ENCODE results near the gene CDK14.

CDK14 gene

DNA sequence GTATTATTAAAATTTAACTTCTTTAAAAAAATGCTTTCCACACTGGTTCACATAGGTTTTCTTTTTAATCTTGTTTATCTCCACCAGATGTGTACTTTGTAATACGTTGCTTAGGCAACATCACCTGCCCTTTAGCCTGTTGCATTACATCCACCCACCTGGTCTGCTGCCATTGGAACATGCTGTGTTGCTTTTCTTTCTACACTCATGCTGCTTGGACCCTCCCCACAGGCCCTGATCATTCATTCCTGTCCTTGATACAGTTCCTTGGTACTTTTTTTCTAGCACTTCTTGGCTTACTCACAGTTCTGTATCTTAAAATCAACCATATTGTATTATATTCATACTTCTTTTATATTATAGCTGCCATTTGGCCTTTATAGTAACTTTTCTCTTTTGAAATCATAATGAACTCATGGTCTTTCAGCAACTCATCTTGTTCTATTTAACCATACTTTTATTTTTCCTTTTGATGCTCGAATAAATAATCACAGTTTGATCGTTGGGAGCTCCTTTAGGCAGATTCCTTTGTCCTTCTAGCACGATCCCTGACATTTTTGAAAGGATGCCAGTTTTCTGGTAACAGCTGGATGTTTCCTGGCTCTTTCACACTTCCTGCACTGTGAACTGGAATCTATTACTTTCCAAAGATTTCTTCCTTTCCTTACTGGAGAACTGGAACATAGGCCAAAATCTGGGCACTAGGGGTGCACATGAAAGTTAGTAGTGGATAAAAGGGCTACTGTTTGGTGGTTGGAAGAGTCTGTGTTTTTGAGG is 125.1 kb downstream of the CDK14 start:
- H3K4me2 ChIP-seq (ENCODE audit: low read length), result peak overlapping the region; percentile 89

DNA sequence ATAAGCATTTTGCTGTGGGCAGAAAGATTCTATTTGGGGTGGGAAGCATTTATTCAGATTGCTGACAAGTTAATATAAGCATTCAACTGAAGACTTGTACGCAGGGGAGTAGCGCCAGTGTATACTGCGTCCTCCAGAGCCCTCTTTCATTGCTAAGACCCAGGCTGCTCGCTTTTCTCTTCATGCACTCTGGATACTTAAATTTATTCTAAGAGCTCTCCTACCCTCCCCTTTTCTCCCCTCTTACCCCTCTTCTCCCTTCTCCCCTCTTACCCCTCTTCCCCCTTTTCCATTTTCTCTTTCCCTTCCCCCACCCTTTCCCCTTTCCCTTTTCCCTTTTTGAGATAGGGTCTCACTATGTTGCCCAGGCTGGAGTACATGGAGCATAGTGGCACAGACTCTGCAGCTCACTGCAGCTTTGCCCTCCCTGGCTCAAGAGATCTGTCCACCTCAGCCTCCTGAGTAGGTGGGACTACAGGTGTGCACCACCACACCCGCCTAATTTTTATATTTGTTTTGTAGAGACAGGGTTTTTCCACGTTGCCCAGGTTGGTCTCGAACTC is 125.8 kb downstream of the CDK14 start:
- H3K9ac ChIP-seq (ENCODE audit: low read length), result no peak overlapping the region; the same call in 1 of the 2 replicates
- no peaks in the 10 kb centered on the region for H3K9me2 ChIP-seq (ENCODE audit: low read depth, low read length)
- no peak for TF ChIP-seq EZH2 (IDR thresholded peaks at IDR 0.05; ENCODE audit: borderline replicate concordance, low read length)
- TF ChIP-seq, protein P1, sequence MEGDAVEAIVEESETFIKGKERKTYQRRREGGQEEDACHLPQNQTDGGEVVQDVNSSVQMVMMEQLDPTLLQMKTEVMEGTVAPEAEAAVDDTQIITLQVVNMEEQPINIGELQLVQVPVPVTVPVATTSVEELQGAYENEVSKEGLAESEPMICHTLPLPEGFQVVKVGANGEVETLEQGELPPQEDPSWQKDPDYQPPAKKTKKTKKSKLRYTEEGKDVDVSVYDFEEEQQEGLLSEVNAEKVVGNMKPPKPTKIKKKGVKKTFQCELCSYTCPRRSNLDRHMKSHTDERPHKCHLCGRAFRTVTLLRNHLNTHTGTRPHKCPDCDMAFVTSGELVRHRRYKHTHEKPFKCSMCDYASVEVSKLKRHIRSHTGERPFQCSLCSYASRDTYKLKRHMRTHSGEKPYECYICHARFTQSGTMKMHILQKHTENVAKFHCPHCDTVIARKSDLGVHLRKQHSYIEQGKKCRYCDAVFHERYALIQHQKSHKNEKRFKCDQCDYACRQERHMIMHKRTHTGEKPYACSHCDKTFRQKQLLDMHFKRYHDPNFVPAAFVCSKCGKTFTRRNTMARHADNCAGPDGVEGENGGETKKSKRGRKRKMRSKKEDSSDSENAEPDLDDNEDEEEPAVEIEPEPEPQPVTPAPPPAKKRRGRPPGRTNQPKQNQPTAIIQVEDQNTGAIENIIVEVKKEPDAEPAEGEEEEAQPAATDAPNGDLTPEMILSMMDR (IDR thresholded peaks at IDR 0.05; ENCODE audit: low read length), result no peak
- no peaks in the 10 kb centered on the region for H3K9me3 ChIP-seq (ENCODE audit: low read length)
- H3K36me3 ChIP-seq (ENCODE audit: insufficient read depth, low read length), result peaks cover 36% of the 10 kb centered on the region
- no peak overlapping the region for H3K4me3 ChIP-seq (ENCODE audit: low read depth, low read length, poor library complexity, severe bottlenecking)
- peaks cover 100% of the 10 kb centered on the region for H3K4me1 ChIP-seq (ENCODE audit: insufficient read depth, low read length, severe bottlenecking)
- peak overlapping the region; percentile 89; the same call in 1 of the 2 replicates for H3K4me2 ChIP-seq (ENCODE audit: low read length)
- H4K20me1 ChIP-seq (ENCODE audit: insufficient read depth, low read length), result no peaks in the 10 kb centered on the region
- H3K27me3 ChIP-seq (ENCODE audit: insufficient read depth, low read length), result no peaks in the 10 kb centered on the region
- H2AFZ ChIP-seq (ENCODE audit: low read length), result no peak overlapping the region
- H3F3A ChIP-seq (ENCODE audit: insufficient read depth, low read length), result no peaks in the 10 kb centered on the region
- H3K79me2 ChIP-seq (ENCODE audit: insufficient read depth, low read length), result peaks cover 100% of the 10 kb centered on the region
- H3K27ac ChIP-seq (ENCODE audit: low read depth, low read length, poor library complexity, severe bottlenecking), result peak overlapping the region; percentile 91

More for the DNA sequence above, 125.1 kb downstream of the CDK14 start:
- H3K79me2 ChIP-seq (ENCODE audit: insufficient read depth, low read length), result peaks cover 100% of the 10 kb centered on the region
- H3K4me3 ChIP-seq (ENCODE audit: low read depth, low read length, poor library complexity, severe bottlenecking), result peak overlapping the region; percentile 6
- peak overlapping the region; percentile 10; the same call in 1 of the 2 replicates for H3K9ac ChIP-seq (ENCODE audit: low read length)
- peak overlapping the region; percentile 91 for H3K27ac ChIP-seq (ENCODE audit: low read depth, low read length, poor library complexity, severe bottlenecking)
- no peaks in the 10 kb centered on the region for H3K27me3 ChIP-seq (ENCODE audit: insufficient read depth, low read length)
- no peak for TF ChIP-seq EZH2 (IDR thresholded peaks at IDR 0.05; ENCODE audit: borderline replicate concordance, low read length)
- TF ChIP-seq, protein P1 (IDR thresholded peaks at IDR 0.05; ENCODE audit: low read length), result no peak
- peaks cover 31% of the 10 kb centered on the region for H3K36me3 ChIP-seq (ENCODE audit: insufficient read depth, low read length)
- H2AFZ ChIP-seq (ENCODE audit: low read length), result no peak overlapping the region
- H3K4me1 ChIP-seq (ENCODE audit: insufficient read depth, low read length, severe bottlenecking), result peaks cover 100% of the 10 kb centered on the region
- no peaks in the 10 kb centered on the region for H3F3A ChIP-seq (ENCODE audit: insufficient read depth, low read length)
- no peaks in the 10 kb centered on the region for H3K9me3 ChIP-seq (ENCODE audit: low read length)
- H3K9me2 ChIP-seq (ENCODE audit: low read depth, low read length), result no peaks in the 10 kb centered on the region
- H4K20me1 ChIP-seq (ENCODE audit: insufficient read depth, low read length), result no peaks in the 10 kb centered on the region

DNA sequence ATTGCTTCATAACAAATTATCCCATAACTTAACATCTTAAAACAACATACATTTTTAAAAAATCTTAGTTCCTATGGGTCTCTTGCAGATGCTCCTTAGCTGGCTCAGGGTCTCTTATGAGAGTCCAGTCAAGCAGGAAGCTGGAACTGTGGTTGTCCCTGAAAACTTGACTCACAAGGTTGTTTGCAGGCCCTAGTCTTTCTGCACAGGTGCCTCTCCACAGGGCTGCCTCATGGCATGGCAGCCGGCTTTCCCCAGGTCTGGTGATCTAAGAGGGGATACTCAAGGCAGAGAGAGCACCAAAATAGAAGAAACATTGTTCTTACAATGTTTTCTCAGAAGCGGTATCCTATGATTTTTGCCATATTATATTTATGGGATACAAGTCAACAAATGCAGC is 127.1 kb downstream of the CDK14 start:
- Histone ChIP-seq H2AFZ (ENCODE audit: low read length) (no peak overlapping the region), H3K4me2 (ENCODE audit: low read length) (peak overlapping the region; percentile 63; the same call in 1 of the 2 replicates), H3K36me3 (ENCODE audit: insufficient read depth, low read length) (peaks cover 48% of the 10 kb centered on the region), H3K27me3 (ENCODE audit: insufficient read depth, low read length) (no peaks in the 10 kb centered on the region), H4K20me1 (ENCODE audit: insufficient read depth, low read length) (no peaks in the 10 kb centered on the region), H3K9me3 (ENCODE audit: low read length) (no peaks in the 10 kb centered on the region), H3K9me2 (ENCODE audit: low read depth, low read length) (no peaks in the 10 kb centered on the region), H3K79me2 (ENCODE audit: insufficient read depth, low read length) (peaks cover 100% of the 10 kb centered on the region), H3F3A (ENCODE audit: insufficient read depth, low read length) (no peaks in the 10 kb centered on the region), H3K27ac (ENCODE audit: low read depth, low read length, poor library complexity, severe bottlenecking) (peak overlapping the region; percentile 91), H3K4me3 (ENCODE audit: low read depth, low read length, poor library complexity, severe bottlenecking) (peak overlapping the region; percentile 3), H3K4me1 (ENCODE audit: insufficient read depth, low read length, severe bottlenecking) (peaks cover 100% of the 10 kb centered on the region), H3K9ac (ENCODE audit: low read length) (peak overlapping the region; percentile 1; the same call in 1 of the 2 replicates)
- no peak for TF ChIP-seq EZH2 (IDR thresholded peaks at IDR 0.05; ENCODE audit: borderline replicate concordance, low read length)
- TF ChIP-seq, protein P1 (IDR thresholded peaks at IDR 0.05; ENCODE audit: low read length), result no peak
